ENCODE measurements around the gene COL25A1.
"Not testable (repeated sequence)": the region's sequence is repeated elsewhere in the genome, so short reads cannot be mapped to it uniquely, and the experiment has no call there.

Gene COL25A1

DNA sequence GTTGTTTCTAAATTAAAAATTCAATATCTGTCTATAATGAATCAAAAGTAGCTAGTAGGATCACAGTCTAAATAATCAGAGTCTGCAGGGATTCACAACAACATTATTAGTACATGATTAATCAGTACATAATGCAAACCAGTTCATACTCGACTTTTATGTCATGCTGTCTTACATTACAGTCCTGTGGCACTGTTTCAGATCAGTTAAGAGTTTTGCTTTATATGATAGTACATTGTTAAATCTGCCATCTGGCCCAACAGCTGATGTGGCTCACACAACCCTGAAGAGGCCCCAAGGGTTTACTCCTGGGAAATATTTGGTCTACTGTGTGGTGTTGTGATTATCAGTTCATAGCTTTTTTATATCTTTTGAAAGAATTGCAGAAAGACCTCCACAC is 292.5 kb downstream of the COL25A1 start:
- DNase-seq (ENCODE audit: low spot score), result no peak

DNA sequence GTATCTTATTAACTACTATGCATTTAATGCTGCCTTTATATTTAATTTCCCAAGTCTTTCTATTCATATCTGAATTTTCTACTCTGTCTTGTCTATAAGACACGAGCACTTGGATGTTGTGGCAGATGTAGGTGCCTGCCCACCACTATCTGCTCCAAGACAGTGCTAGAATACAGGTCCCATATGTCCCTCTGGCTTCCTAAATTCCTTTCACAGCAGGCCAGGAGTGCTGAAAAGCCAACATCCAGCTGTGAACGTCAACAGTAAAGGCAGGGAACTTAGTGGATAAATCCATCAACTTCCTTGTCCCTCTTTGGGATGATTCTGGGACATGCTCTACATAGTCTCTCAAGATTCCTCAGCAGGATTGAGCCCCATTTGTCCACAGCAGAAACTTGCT is 294.5 kb downstream of the COL25A1 start:
- no peak for DNase-seq (ENCODE audit: low spot score)

DNA sequence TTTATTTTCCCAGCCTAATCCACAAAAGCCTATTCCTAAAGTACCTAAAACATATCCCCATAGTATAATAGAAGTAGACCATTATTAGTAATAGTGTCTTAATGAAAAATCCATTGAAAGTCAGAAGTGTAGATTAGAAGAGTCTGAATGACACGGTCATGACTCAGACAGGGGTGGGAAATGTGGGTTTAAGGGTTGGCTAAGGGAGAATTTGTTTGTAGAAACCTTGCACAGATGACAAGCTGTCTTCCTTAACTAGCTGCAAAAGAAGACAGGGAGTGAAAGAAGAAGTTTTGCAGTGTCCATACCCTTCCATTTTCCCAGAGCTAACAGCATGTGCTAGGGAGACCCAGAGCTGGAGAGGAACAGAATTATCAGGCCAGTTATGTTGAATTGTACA is 296.9 kb downstream of the COL25A1 start:
- DNase-seq (ENCODE audit: low spot score), result no peak

DNA sequence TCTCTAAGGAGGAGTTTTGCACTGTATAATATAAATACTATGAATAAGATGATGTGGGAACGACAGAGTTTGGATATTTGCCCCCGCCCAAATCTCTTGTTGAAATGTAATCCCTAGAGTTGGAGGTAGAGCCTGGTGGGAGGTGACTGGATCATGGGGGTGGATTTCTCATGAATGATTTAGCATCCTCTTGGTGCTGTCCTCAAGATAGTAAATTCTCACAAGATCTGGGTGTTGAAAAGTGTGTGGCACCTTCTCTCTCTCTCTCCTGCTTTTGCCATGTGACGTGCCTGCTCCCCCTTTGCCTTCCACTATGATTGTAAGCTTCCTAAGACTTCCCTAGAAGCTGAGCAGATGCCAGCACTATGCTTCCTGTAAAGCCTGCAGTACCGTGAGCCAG is 298.0 kb downstream of the COL25A1 start:
- no peak for DNase-seq (ENCODE audit: low spot score)

DNA sequence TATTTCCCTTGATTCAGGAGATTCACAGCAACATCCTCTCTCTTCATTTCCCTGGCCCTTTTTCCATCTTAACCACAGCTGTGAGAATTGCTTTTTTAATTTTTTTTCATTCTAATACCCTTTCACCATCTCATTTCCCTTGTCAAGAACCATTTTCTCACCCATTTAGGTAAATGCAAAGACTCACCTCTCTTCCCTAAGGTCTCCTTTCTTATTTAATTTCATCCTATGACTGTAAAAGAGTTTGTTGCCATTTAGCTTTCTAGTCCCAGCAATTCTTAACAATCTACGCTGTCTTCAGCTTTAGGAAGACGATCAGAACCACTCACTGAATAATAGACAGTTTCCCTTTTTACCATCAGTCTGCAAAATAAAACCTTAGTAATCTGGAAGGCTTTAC is 298.5 kb downstream of the COL25A1 start:
- no peak for DNase-seq (ENCODE audit: low spot score)

DNA sequence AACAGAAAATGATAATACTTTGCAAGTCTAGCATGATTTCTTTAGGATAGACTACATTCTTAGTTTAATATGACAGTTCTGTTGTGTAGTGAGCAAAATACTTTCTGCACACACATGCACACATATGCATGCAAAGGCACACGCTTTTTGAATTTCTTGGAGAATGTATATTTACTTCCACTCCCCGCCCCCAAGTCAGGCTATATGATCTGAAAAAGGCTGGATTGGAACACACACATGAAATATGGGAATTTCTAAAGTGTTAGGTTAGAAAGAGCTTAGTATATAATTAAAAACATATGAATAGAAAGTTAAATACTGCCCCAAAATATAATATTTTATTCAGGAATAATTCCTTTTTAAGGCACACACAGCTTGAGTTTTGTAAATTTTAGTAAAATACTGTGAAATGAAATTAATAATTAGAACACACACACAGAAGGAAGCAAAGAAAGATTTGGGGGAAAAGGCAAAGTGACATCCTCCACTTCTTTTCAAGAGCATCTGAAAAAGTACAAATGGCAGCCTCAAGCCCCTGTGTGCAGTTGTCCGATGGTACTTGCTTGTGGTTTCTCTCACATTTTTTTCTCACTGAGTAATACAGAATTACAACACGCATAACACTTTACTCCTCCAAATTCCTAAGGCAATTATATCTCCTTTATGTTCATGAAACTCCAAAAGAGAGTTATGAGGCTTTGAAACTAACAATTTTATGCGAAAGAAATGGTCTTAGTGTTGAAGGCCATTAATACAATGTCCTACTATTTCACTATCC is 310.7 kb downstream of the COL25A1 start:
- no peak for DNase-seq (ENCODE audit: low spot score)

DNA sequence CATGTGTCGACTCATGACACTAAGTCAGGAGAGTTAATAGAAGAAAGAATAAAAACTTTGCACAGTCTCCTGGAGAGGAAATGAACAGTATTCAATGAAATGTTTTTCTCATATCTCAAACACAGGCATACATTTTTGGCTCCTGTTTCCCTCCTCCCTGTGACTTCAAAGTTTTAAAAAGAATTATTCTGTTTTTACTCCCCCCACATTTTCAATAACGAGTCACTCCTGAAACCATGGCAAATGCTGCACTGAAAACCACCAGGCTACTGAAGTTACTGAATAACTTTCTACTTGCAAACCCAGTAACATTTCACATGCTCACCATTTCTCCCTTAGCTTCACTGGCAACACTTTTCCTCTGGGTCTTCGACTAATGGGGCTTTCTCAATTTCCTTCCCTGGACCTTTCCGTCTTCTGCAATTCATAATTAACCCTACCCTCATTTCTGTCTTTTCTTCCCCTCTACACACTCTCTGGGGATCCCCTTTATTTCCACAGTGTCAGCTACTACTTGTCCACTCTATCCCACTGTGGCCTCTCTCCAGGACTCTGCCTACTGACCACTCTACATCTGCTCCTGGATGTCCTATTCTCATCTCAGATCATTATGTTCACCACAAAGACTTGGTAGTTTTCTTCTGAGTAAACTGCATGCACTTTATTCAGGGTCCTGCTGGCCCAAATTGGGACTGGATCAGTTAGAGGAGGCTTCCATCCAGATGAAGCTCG is 313.8 kb downstream of the COL25A1 start:
- DNase-seq (ENCODE audit: low spot score), result no peak

DNA sequence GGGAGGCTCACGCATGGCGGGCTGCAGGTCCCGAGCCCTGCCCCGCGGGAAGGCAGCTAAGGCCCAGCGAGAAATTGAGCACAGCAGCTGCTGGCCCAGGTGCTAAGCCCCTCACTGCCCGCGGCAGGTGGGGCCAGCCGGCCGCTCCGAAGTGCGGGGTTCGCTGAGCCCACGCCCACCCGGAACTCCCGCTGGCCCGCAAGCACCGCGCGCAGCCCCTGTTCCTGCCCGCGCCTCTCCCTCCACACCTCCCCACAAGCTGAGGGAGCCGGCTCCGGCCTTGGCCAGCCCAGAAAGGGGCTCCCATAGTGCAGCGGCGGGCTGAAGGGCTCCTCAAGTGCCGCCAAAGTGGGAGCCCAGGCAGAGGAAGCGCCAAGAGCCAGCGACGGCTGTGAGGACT is 318.0 kb downstream of the COL25A1 start:
- not testable (repeated sequence) for DNase-seq (ENCODE audit: low spot score)

DNA sequence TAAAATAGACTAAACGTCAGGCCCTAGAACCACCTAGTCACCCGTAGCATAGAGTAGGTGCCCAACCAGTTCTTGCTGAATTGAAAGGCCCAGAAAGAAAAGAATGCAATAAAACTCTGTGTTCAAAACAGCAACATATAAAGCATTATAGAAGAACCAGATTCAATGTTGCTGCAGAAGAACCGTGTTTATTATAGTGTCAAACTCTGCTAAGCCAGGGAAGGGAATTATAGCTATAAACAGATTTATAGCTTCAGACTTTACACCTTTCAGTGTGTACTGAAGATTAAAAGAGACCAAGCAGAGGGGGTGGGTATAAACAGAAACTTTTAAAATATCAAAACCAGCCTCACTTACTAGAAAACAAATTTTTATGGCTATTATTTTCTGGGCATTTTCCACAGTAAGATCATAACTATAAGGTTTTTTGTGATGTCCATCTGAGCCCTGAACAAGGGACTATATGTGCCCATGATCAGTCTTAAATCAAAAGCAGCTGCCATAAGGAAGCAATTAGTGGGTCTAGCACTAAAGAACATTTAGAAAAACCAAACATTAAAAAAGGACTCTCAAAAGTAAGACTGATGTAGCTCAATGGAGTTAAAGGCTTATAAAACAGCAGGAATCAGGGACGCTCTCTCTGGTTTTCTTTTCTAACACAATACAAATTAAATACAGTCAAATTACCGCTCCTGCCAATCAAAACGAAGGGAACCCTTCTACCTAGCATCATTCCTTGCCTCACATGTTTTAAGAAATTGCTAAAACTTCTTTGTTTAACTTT is 319.9 kb downstream of the COL25A1 start:
- DNase-seq (ENCODE audit: low spot score), result no peak

DNA sequence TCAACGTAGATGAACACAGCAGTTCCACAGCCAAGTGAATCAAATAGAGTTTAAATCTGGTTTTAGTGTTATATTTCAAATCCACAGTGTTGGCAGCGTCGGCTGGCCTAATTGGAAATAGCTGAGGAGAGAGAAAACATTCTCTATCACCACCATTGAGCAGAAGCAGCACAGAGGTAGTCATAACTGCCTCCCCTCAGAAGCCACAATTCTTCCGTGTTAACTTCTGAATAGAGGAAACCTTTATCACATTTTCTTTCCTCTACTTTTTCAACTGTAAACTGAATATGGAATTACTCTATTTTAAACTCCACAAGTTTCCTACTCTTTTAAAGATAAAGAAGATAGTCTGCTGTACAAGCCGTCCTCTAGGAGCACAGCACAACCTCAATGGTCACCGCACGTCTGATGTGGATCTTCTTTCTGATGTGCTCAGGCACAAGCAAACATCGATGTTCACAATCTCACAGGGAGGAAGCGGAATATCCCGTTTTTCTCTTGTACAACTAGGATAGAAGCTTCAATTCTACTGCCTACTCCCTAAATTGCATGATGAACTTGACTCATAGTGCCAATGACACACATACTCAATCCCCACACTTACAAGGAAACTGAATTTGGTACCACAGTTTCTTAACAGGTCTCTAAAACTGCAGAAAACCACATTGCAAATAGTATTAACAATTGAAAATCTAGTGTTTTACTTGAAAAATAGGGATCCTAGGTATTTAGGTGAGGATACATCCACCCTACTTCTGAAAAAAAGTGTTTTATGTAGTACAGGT is 321.8 kb downstream of the COL25A1 start:
- DNase-seq (ENCODE audit: low spot score), result peak; percentile 6

DNA sequence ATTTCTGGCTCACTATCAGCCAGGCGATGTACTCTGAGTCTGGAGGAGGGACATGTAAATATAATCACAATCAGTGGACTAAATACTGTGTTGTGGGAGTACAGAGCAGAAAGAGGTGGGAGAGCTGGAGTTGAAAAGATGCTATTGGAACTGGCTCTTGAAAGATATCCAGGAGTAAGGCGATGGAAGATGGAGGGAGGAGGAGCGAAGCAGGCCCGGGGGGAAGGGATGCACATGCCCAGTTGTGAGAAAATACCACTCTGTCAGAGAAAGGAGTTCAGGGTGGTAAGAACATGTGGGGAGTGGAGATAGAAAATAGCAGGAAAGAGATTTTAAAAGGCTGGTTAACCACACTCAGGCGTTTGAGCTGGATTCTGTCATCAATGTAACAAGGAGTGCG is 322.7 kb downstream of the COL25A1 start:
- DNase-seq (ENCODE audit: low spot score), result no peak

DNA sequence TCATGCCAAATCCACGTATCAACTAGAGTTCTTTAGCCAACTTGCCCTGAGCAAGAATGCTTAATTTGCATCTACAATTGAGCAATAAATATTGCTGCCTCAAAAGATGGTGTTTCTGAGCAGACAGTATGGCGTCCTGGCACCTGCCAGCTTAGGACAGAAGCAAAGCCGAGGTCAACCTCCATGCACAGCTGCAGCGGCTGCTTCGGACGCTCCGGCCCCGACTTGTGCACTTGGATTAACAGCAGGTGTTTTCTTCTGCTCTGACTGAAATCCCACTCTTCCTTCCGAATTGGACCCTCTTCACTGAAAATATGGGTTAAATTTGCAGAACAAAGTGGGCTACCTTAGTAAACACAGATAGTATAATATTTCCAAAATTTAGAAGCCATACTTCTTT is 324.4 kb downstream of the COL25A1 start:
- DNase-seq (ENCODE audit: low spot score), result no peak

DNA sequence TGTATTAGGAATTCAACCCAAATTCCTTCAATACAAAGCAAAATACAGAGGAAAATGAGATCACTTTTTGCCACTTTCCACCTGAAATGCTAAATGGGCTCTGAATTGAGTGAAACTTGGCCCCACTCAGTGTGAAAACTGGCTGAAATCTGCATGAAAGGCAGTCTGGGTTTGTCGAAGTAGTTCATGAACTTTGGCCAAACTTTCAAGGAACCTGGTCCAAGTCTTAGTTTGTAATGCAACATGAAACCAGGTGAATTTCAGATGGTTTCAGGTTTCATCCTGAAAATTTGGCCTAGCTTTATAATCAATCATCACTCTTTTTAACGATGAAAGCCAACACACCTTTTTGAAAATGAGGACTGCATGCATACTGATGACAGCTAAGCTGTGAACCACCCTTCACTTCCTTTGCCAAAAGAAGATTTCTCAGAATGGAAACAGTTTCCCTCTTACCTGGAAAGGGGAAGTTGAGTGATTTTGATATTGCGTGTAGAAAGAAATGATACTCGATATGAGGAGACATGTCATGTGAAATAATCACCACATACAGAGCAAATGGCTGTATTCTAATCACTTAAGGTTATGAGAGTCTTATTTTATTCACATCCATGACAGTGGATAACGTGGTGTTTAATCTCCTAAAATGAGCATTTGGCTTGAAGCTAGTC is 329.7 kb downstream of the COL25A1 start:
- peak; percentile 79 for DNase-seq (ENCODE audit: low spot score)

DNA sequence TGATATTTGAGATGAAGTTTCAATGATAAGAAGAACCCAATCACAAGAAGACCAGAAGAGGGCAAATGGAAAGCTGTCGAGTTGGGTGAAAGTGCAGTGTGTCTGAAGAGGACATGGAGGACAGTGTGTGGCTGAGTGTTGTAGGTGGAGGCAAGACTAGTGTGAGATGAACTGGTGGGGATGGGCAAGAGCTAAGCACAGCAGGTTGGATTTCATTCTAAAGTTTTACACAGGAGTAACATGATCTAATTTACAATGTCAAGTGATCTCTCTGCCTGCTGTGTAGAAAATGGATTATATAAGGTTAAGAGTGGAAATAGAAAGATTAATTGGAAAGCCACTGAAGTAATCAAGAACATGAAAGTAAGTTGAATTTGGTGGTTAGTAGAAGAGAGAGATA is 331.0 kb downstream of the COL25A1 start:
- no peak for DNase-seq (ENCODE audit: low spot score)

DNA sequence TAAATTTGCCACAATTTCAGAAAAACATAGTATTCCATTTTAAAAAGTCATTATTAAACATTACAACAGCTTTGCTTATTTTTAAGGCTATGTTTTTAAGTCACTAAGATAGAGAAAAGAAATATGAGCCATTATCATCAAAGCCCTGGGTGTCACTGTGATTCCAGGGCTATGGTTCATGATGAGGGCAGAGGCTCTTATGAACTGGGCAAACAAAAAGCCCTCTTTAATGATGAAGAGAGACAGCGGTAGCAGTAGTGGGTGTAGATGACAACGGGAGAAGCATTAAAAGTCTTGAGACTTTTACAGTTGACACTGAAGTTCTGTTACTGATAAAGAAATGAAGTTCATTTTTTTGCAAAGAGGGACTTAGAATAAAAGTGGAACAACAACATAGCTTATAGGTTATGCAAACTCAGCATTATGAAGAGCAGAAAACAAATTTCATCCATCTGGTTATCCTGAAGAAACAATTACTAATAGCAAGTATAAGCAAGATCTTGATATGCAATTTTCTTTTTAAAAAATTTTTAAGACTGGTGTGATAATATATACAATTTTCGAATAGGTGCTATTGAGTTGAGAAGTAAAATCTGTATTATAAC is 336.9 kb downstream of the COL25A1 start:
- DNase-seq (ENCODE audit: low spot score), result no peak

DNA sequence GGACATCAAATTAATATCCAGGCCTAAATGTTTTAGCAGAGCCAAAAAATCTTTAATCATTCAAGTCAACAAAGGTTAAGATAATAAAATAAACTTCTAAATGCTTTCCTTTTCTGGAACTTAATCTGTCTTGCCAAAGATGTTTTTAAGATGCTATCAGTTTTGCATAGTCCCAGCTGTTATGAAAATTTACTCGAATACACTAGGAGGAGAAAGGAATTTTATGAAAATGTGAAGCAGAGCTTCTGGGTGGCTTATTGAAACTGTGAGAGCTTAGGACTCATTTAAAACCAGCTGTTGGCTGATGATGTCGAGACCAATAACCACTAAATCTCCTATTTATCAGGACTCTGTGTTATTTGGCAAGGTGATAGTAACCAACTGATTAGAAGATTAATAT is 337.4 kb downstream of the COL25A1 start:
- no peak for DNase-seq (ENCODE audit: low spot score)

DNA sequence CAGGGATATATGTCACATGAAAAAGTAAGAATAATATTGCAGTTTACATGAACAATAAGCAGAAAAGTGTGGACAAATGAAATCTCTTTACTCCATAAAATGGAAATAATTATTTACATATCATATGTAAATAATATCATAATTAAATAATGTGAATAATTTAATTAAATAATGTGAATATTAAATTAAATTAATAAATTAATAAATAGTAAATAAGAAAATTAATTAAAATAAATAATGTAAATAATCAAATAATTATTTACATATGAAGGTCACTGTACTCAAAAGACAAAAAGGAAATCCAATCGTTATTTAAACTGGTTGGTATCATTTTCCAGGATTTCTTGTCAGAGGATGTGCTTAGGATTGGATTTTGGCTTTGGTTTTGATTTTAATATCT is 338.5 kb downstream of the COL25A1 start:
- no peak for DNase-seq (ENCODE audit: low spot score)

DNA sequence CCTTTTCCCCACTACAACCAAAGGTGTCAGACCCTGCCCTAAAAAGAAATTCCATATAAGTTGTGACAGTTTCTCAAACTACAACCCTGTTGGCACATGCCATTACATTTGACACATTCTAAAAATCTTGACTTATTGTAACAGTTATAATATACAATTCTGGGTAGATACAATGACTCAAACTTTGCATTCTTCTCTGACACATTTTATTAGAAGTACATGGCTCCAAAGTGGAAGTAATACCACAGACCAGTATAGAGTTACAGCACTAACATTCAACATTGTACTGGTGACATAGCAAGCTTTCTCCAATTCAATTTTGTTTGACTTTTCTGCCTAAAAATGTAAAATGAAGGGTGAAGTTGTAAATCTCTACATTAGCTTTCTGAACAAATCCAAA is 343.0 kb downstream of the COL25A1 start:
- no peak for DNase-seq (ENCODE audit: low spot score)

DNA sequence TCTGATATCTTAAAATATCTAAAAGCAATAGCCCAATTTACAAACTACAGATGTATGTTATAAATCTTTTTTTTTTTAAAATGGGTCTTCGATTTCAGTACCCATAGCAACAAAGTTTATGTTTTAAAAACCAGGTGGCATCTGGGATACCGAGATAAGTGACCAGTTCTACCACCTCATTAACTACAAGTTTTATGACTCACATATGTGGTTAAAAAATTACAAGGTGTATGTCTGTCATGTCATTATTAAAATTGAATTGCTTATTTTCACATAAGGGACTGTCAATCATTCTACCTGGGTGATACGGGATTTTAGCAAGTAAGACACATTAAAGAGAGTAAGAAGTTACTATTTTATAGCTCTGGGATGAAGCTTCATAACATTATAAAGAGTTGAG is 347.6 kb downstream of the COL25A1 start:
- DNase-seq (ENCODE audit: low spot score), result no peak

DNA sequence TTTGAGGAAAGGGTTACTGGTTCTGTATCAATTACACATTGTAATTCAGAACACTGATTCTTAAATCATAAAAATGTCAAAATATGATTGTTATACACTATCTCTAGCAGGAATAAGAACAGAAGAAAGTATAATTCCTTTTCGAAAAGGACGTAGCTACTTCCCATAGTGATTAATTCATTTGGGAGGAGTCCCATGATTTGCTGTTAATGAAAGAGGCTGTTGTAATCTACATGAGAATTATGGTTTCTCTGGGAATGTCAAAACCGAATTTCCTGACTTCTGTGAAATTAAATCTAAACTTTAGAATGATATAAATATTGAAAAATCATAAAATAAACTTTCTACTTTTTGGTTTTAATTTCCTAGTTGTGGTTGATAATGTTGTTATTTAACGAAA is 348.5 kb downstream of the COL25A1 start:
- DNase-seq (ENCODE audit: low spot score), result no peak
